Astrocyte of the spinal cord (primary cell): ENCODE data around the gene UTF1.

ENCODE experiments used
- DNase-seq: peaks from one replicate; pipeline ENCODE4 v3.0.0; 2011; ENCODE audit warnings: low read depth, low spot score
- H3K4me3 ChIP-seq: 2 replicates; pipeline ENCODE4 v1.5.1; 2011; ENCODE audit warnings: low read depth, mild to moderate bottlenecking, low read length, moderate library complexity
- CTCF ChIP-seq: IDR thresholded peaks from 2 replicates; pipeline ENCODE4 v1.5.1; 2012; ENCODE audit warnings: low read depth, mild to moderate bottlenecking, low read length, inconsistent platforms
- in situ Hi-C: cut with HindIII; loops from 2 replicates; pipeline ENCODE4 v1.10.0; 2017; ENCODE audit warnings: low sequenced_read_pairs

The UTF1 gene

DNA sequence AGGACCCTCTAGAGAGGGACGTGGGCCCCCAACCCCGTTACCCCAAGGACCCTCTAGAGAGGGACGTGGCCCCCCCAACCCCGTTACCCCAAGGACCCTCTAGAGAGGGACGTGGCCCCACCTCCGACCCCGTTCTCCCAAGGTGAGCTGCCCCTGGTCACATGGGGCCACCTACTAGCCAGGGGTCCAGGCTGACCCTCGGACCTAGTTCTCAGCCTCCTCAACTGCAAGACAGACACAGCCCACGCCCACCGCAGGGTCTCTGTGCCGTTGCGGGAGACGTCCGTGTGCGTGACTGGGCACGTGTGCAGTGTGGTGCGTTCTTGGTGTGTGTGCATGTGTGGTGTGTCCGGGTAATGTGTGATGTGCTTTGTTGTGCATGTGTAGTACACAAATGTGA is 21.6 kb upstream of the UTF1 start:
- no peak for DNase-seq
- in situ Hi-C loops = no loop called here
- H3K4me3 ChIP-seq = no peak overlapping the region
- no peak for TF ChIP-seq CTCF

- DNase-seq = no peak
- in situ Hi-C loops = no loop called here
- no peak for TF ChIP-seq CTCF
- H3K4me3 ChIP-seq = no peak overlapping the region
These were observed 20.9 kb upstream of the UTF1 start for GRCh38 chr10:133209117-133209516.

DNA sequence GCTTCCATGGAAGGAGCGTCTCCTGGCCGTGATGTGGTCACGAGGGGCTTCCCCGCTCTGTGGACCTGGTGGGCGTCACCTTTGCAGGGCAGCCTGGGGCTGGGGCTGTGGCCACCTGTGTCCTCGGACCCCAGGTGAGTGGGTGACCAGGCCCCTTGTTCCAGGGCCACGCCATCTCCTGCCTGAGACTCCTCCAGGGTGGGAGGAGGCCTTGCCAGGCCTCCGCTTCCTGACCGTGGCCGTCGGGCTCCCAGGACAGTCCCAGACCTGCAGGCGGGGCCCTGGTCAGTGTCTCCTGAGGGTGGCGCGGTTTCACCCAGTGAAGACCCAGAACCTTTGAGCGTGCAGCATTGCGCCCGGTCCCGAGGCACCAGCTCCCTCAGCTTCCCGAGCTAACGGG is 20.4 kb upstream of the UTF1 start:
- no peak for TF ChIP-seq CTCF
- no peak overlapping the region for H3K4me3 ChIP-seq
- in situ Hi-C loops = no loop called here
- no peak for DNase-seq

GRCh38 chr10:133210398-133211140 is 19.4 kb upstream of the UTF1 start:
- in situ Hi-C loops = no loop called here
- TF ChIP-seq CTCF = no peak
- DNase-seq = no peak
- H3K4me3 ChIP-seq = no peak overlapping the region

DNA sequence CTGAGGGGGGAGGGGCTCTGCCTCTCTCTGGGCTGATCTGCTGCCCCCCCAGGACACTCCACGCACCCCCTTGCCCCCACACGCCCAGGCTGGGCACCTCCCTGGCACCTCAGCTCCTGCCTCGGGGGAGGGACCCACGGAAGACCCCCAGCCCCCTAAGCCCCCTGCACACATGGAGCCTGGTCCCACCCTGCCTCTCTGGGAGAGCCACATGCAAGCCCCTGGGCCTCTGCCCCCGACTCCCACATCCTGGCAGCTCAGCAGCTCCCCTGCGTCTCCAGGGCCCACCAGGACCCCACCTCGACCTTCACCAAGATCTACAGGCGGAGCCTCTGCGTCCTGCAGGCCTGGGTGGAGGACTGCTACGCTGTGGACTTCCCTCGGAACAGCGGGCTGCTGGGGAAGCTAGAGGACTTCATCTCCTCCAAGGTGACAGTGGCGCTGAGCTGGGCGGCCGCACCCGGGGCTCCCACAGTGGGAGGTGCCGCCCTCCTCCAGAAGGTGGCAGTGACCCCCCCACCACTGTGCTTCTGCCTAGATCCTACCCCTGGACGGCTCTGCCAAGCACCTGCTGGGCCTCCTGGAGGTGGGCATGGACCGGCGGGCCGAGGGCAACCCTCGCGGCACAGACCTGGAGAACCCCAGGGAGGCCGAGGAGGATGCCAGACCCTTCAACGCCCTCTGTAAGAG is 18.7 kb upstream of the UTF1 start:
- DNase-seq = no peak
- H3K4me3 ChIP-seq = no peak overlapping the region
- TF ChIP-seq CTCF = no peak
- in situ Hi-C loops = no loop called here

DNA sequence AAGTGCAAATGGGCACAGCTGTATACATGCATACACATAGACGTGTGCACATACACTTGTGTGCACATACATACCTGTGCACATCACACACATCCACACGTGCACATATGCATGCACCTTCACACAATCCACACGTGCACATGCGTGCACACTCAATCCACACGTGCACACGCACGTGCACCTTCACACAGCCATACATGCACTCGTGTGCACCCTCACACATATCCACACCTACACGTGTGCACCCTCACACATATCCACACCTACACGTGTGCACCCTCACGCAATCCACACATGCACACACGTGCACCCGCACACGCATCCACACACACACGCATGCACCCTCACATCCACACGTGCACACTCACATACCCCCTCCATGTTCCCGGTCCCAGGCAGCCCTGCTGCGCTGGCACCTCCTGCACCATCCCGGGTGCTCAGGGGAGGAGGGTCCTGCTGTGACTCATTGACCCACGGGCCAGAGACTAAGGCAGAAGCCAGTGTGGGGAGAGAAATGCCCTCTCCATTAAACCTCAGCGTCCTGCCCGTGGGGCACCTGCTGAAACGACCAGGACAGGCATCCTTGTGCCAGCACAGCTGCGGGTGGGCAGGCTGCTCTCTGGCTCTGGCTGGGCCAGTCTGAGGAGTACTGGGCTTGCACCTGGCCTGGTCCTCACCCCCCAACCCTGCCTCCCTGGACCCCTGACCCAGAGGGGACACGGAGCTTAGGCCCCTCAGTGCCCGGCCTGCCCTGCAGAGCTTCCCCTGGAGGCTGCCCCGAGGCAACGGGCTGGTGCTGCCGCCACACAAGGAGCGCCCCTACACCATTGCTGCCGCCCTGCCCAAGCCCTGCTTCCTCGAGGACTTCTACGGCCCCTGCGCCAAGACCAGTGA is 17.8 kb upstream of the UTF1 start:
- no peak overlapping the region for H3K4me3 ChIP-seq
- in situ Hi-C loops = no loop called here
- no peak for TF ChIP-seq CTCF
- no peak for DNase-seq
